HG03108 (cell line): Measurements from ENCODE around the gene ZWILCH.
A peak's percentile ranks its signal among the peaks of the same experiment; 100 is the strongest.
"Not testable (repeated sequence)": the region's sequence is repeated elsewhere in the genome, so short reads cannot be mapped to it uniquely, and the experiment has no call there.

ENCODE experiments used
- ATAC-seq: cut with Tn5 transposase; IDR thresholded peaks from one replicate; pipeline ENCODE4 v1.9.1; 2021; ENCODE audit warnings: moderate library complexity; ENCODE audit not compliant: unreplicated experiment

The ZWILCH gene

GRCh38 chr15:66486887-66487286 lies 18.2 kb upstream of the ZWILCH start:
- no peak for ATAC-seq

- no peak for ATAC-seq
These were observed 16.6 kb upstream of the ZWILCH start for GRCh38 chr15:66488525-66488924.

- ATAC-seq = no peak
These were observed 15.8 kb upstream of the ZWILCH start for GRCh38 chr15:66489179-66489791.

- no peak for ATAC-seq
These were observed 13.3 kb upstream of the ZWILCH start for GRCh38 chr15:66491846-66492245.

- no peak for ATAC-seq
These were observed 10.9 kb upstream of the ZWILCH start for GRCh38 chr15:66494262-66494661.

- ATAC-seq = no peak
These were observed 8.1 kb upstream of the ZWILCH start for GRCh38 chr15:66496951-66497501.

- peak; percentile 77 for ATAC-seq
These were observed 7.3 kb upstream of the ZWILCH start, which contains the start of gene SNAPC5 for GRCh38 chr15:66497502-66498455. TSS of gene SNAPC5 (minus strand) at chr15:66497762. CDS start at chr15:66497731, 31 bp downstream.

GRCh38 chr15:66498501-66499386 lies 6.4 kb upstream of the ZWILCH start:
- no peak for ATAC-seq

- ATAC-seq = not testable (repeated sequence)
These were observed 4.8 kb upstream of the ZWILCH start for GRCh38 chr15:66500346-66500745.

- no peak for ATAC-seq
These were observed 2.6 kb upstream of the ZWILCH start for GRCh38 chr15:66502491-66502890.

GRCh38 chr15:66503041-66503648 lies 2.0 kb upstream of the ZWILCH start:
- not testable (repeated sequence) for ATAC-seq

- ATAC-seq = no peak
These were observed 1.2 kb upstream of the ZWILCH start for GRCh38 chr15:66503780-66504562.

GRCh38 chr15:66505430-66505811 lies 295 bp downstream of the ZWILCH start:
- no peak for ATAC-seq

- ATAC-seq = no peak
These were observed 692 bp downstream of the ZWILCH start for GRCh38 chr15:66505818-66506217.

GRCh38 chr15:66508293-66508883 lies 3.3 kb downstream of the ZWILCH start:
- no peak for ATAC-seq

GRCh38 chr15:66514586-66514985 lies 9.5 kb downstream of the ZWILCH start:
- no peak for ATAC-seq

GRCh38 chr15:66515901-66516322 lies 10.8 kb downstream of the ZWILCH start:
- no peak for ATAC-seq

- no peak for ATAC-seq
These were observed 18.8 kb downstream of the ZWILCH start for GRCh38 chr15:66523926-66524325.

GRCh38 chr15:66524838-66525237 lies 19.7 kb downstream of the ZWILCH start:
- ATAC-seq = no peak
